Fibroblast of lung (primary cell): ENCODE data around the gene MCF2L2. TPM values are rescaled to one million over a fixed set of nuclear protein-coding genes. Genes with fewer than 3 reads are reported as not detected.

Experiments used
- DNase-seq, 2 donors: peaks; one replicate each; pipeline versions ENCODE4 v3.0.0 to v3.0.0-alpha.2; 2010; ENCODE audit warnings: low read depth in 2 of 2
- H2AFZ ChIP-seq: 2 replicates; pipeline ENCODE4 v1.5.1; 2012; ENCODE audit warnings: low read length, control low read depth, inconsistent platforms
- H3K27ac ChIP-seq: 2 replicates; pipeline ENCODE4 v1.5.1; 2011; ENCODE audit warnings: low read length, control low read depth; ENCODE audit not compliant: insufficient read depth
- H3K27me3 ChIP-seq: 2 replicates; pipeline ENCODE4 v1.5.1; 2011; ENCODE audit warnings: mild to moderate bottlenecking, low read length; ENCODE audit not compliant: control insufficient read depth, insufficient read depth
- H3K36me3 ChIP-seq: 2 replicates; pipeline ENCODE4 v1.5.1; 2011; ENCODE audit warnings: low read length; ENCODE audit not compliant: control insufficient read depth, insufficient read depth
- H3K4me1 ChIP-seq: 2 replicates; pipeline ENCODE4 v1.5.1; 2011; ENCODE audit warnings: low read length; ENCODE audit not compliant: control insufficient read depth, insufficient read depth; ENCODE audit errors: extremely low read depth
- H3K4me2 ChIP-seq: 2 replicates; pipeline ENCODE4 v1.5.1; 2011; ENCODE audit warnings: low read length, control low read depth; ENCODE audit not compliant: insufficient read depth; ENCODE audit errors: extremely low read depth
- H3K4me3 ChIP-seq, 4 experiments: fragments of 200-600 bp in 1 of 4; sonication (generic) in 1 of 4; replicated peaks in 1 of 4; 2 replicates each; pipeline ENCODE4 v1.5.1; 2011 to 2016; ENCODE audit warnings: low read length in 4 of 4, low read depth in 3 of 4, mild to moderate bottlenecking in 3 of 4, control low read depth in 2 of 4, inconsistent platforms in 1 of 4, mixed read lengths in 1 of 4; ENCODE audit not compliant: insufficient read depth in 1 of 4; ENCODE audit errors: control extremely low read depth in 1 of 4
- H3K79me2 ChIP-seq: 2 replicates; pipeline ENCODE4 v1.5.1; 2012; ENCODE audit warnings: mild to moderate bottlenecking, low read length, inconsistent platforms; ENCODE audit not compliant: control insufficient read depth, insufficient read depth
- H3K9ac ChIP-seq: 2 replicates; pipeline ENCODE4 v1.5.1; 2011; ENCODE audit warnings: mild to moderate bottlenecking, low read length, control low read depth; ENCODE audit not compliant: insufficient read depth
- H3K9me3 ChIP-seq: 2 replicates; pipeline ENCODE4 v1.5.1; 2012; ENCODE audit warnings: low read depth, low read length; ENCODE audit not compliant: control insufficient read depth, insufficient read depth
- H4K20me1 ChIP-seq: 2 replicates; pipeline ENCODE4 v1.5.1; 2011; ENCODE audit warnings: low read length; ENCODE audit not compliant: control insufficient read depth, insufficient read depth; ENCODE audit errors: extremely low read depth
- CTCF ChIP-seq, 2 donors: IDR thresholded peaks in 1 of 2; conservative IDR thresholded peaks in 1 of 2; 1 replicate in 1 of 2; 2 replicates in 1 of 2; pipeline ENCODE4 v1.5.1; 2011 to 2012; ENCODE audit warnings: low read length in 2 of 2, control low read depth in 1 of 2, inconsistent platforms in 1 of 2, low read depth in 1 of 2, mild to moderate bottlenecking in 1 of 2
- EZH2 ChIP-seq: IDR thresholded peaks from 2 replicates; pipeline ENCODE4 v1.5.1; 2012; ENCODE audit warnings: low read length, control low read depth, mild to moderate bottlenecking; ENCODE audit errors: missing control alignments
- polyA plus RNA-seq, 2 donors: library from polyadenylated mRNA; depleted of rRNA in 1 of 2; stranded (reverse) in 1 of 2; unstranded in 1 of 2; fragments of >200 nt; gene quantifications; 2 replicates each; pipeline ENCODE4 v1.2.1, GENCODE V29; 2011 to 2012; ENCODE audit warnings: missing spikeins in 1 of 2
- total RNA-seq: library from RNA; depleted of rRNA; stranded (reverse); fragments of >200 nt; gene quantifications from 2 replicates; pipeline ENCODE4 v1.2.1, GENCODE V29; 2014

MCF2L2 gene
- total and polyA plus RNA-seq, 2 donors (not counting 1 experiment from before 2014, with no cell fraction given): under 0.01 to 0.08 TPM

GRCh38 chr3:183272142-183272541 is 156.3 kb downstream of the MCF2L2 start:
- H2AFZ ChIP-seq: no peak overlapping the region
- TF ChIP-seq EZH2 (no peak), CTCF (conservative IDR thresholded peaks at IDR 0.05 in 1 of 2, IDR thresholded peaks at IDR 0.05 in 1 of 2; ENCODE audit: low read depth in 1 of 2, low read length in 2 of 2) (no peak)
- no peak overlapping the region for H3K27ac ChIP-seq
- H3K27me3 ChIP-seq: no peaks in the 10 kb centered on the region
- no peaks in the 10 kb centered on the region for H3K79me2 ChIP-seq
- no peak overlapping the region for H3K9ac ChIP-seq
- no peak overlapping the region for H3K4me2 ChIP-seq
- H3K4me1 ChIP-seq: no peaks in the 10 kb centered on the region
- no peak overlapping the region for H3K4me3 ChIP-seq
- no peaks in the 10 kb centered on the region for H3K36me3 ChIP-seq
- no peaks in the 10 kb centered on the region for H4K20me1 ChIP-seq
- no peaks in the 10 kb centered on the region for H3K9me3 ChIP-seq
- no peak for DNase-seq

- no peaks in the 10 kb centered on the region for H3K4me1 ChIP-seq
- no peaks in the 10 kb centered on the region for H3K27me3 ChIP-seq
- no peaks in the 10 kb centered on the region for H3K36me3 ChIP-seq
- H3K9ac ChIP-seq: no peak overlapping the region
- DNase-seq: no peak
- H2AFZ ChIP-seq: no peak overlapping the region
- H3K4me2 ChIP-seq: no peak overlapping the region
- H3K4me3 ChIP-seq: no peak overlapping the region
- H3K9me3 ChIP-seq: no peaks in the 10 kb centered on the region
- TF ChIP-seq CTCF (conservative IDR thresholded peaks at IDR 0.05 in 1 of 2, IDR thresholded peaks at IDR 0.05 in 1 of 2; ENCODE audit: low read depth in 1 of 2, low read length in 2 of 2): no peak
- TF ChIP-seq EZH2: no peak
- no peaks in the 10 kb centered on the region for H3K79me2 ChIP-seq
- no peaks in the 10 kb centered on the region for H4K20me1 ChIP-seq
- no peak overlapping the region for H3K27ac ChIP-seq
These were observed 158.1 kb downstream of the MCF2L2 start for GRCh38 chr3:183270344-183270743.

DNA sequence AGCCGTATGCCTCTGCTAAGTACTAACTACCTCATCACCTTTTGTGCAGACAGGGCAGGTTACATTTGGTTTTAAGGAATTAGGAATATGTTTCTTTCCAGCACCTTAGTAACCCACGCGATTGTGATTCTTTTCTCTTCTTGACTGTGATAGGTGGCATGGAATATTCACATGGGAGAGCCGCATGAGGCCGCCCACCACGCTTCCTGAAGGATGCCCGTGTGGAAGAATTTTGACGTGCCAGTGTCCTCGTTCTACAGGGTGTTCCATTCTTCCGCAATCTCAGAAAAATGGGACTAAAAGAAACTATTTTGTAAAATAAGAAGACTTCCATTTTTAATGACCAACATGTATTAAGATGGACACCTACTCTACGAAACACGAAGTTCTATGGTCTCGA is 159.1 kb downstream of the MCF2L2 start:
- Histone ChIP-seq H3K36me3 (no peaks in the 10 kb centered on the region), H3K4me1 (no peaks in the 10 kb centered on the region), H3K9me3 (no peaks in the 10 kb centered on the region), H2AFZ (no peak overlapping the region), H3K79me2 (no peaks in the 10 kb centered on the region), H4K20me1 (no peaks in the 10 kb centered on the region), H3K4me3 (no peak overlapping the region), H3K4me2 (no peak overlapping the region), H3K9ac (no peak overlapping the region), H3K27ac (no peak overlapping the region), H3K27me3 (no peaks in the 10 kb centered on the region)
- TF ChIP-seq EZH2 (no peak), CTCF (conservative IDR thresholded peaks at IDR 0.05 in 1 of 2, IDR thresholded peaks at IDR 0.05 in 1 of 2; ENCODE audit: low read depth in 1 of 2, low read length in 2 of 2) (no peak)
- DNase-seq: no peak
